H1 (cell line): ENCODE data around the gene ME1. TPM values are rescaled to one million over a fixed set of nuclear protein-coding genes. Genes with fewer than 3 reads are reported as not detected.

Experiments used
- CTCF ChIA-PET: fragments of 300-600 bp; sonication (Branson Sonifier 250); formaldehyde crosslinking; loops from one replicate; lab custom pipeline; 2021; ENCODE audit not compliant: partially characterized antibody; lab: Charles Lee
- POLR2A ChIA-PET: fragments of 300-600 bp; sonication (Branson Sonifier 250); formaldehyde crosslinking; loops from one replicate; lab custom pipeline; 2021; ENCODE audit warnings: inconsistent platforms; ENCODE audit not compliant: partially characterized antibody; lab: Charles Lee
- DNase-seq, 2 experiments: peaks; one replicate each; pipeline versions ENCODE4 v3.0.0 to v3.0.0-alpha.2; 2010 to 2022; ENCODE audit warnings: low spot score in 2 of 2, low read depth in 1 of 2, mixed read lengths in 1 of 2
- FAIRE-seq: peaks from 2 replicates; lab custom pipeline; 2011; peaks lifted over from hg19 to GRCh38; lab: Jason Lieb, UNC
- H2AFZ ChIP-seq: 2 replicates; pipeline ENCODE4 v1.8.1; 2012; ENCODE audit warnings: low read length, inconsistent platforms
- H2AK5ac ChIP-seq: 2 replicates; pipeline ENCODE4 v1.6.1; 2013; ENCODE audit warnings: low read depth, low read length
- H2BK120ac ChIP-seq: replicated peaks from 2 replicates; pipeline ENCODE3; 2013; ENCODE audit warnings: low read depth, low read length, inconsistent platforms
- H2BK12ac ChIP-seq: 2 replicates; pipeline ENCODE4 v1.6.1; 2013; ENCODE audit warnings: low read depth, low read length
- H2BK15ac ChIP-seq: 2 replicates; pipeline ENCODE4 v1.6.1; 2013; ENCODE audit warnings: low read length
- H2BK20ac ChIP-seq: 2 replicates; pipeline ENCODE4 v1.6.1; 2013; ENCODE audit warnings: low read length
- H2BK5ac ChIP-seq: 2 replicates; pipeline ENCODE4 v1.6.1; 2013; ENCODE audit warnings: low read depth, low read length
- H3K14ac ChIP-seq: 2 replicates; pipeline ENCODE4 v1.6.1; 2013; ENCODE audit warnings: inconsistent platforms; ENCODE audit not compliant: insufficient read length
- H3K18ac ChIP-seq: 2 replicates; pipeline ENCODE4 v1.6.1; 2013; ENCODE audit warnings: low read length; ENCODE audit errors: extremely low read depth
- H3K23ac ChIP-seq: 2 replicates; pipeline ENCODE4 v1.6.1; 2013; ENCODE audit warnings: inconsistent platforms; ENCODE audit not compliant: insufficient read length
- H3K23me2 ChIP-seq: 2 replicates; pipeline ENCODE4 v1.6.1; 2013; ENCODE audit warnings: low read depth, low read length
- H3K27ac ChIP-seq: 2 replicates; pipeline ENCODE4 v1.6.1; 2011; ENCODE audit warnings: low read depth, low read length, inconsistent platforms
- H3K27me3 ChIP-seq, 4 experiments: replicated peaks in 1 of 4; 1 replicate in 1 of 4; 2 replicates in 3 of 4; pipeline versions ENCODE4 v1.6.1 to v1.8.1; 2011 to 2013; ENCODE audit warnings: low read length in 3 of 4, mild to moderate bottlenecking in 3 of 4, inconsistent platforms in 2 of 4, mixed read lengths in 2 of 4, moderate library complexity in 1 of 4; ENCODE audit not compliant: control insufficient read depth in 3 of 4, insufficient read depth in 3 of 4; ENCODE audit errors: extremely low read depth in 1 of 4
- H3K36me3 ChIP-seq, 4 experiments: 2 replicates each; pipeline versions ENCODE4 v1.6.1 to v1.8.1; 2011 to 2013; ENCODE audit warnings: mild to moderate bottlenecking in 4 of 4, low read length in 3 of 4, moderate library complexity in 2 of 4, control low read depth in 1 of 4, inconsistent platforms in 1 of 4; ENCODE audit not compliant: insufficient read depth in 4 of 4, control insufficient read depth in 2 of 4
- H3K4ac ChIP-seq: replicated peaks from 2 replicates; pipeline ENCODE3; 2013; ENCODE audit warnings: low read length, low read depth, mixed read lengths, inconsistent platforms; ENCODE audit not compliant: insufficient read length
- H3K4me1 ChIP-seq, 4 experiments: replicated peaks in 1 of 4; 1 replicate in 1 of 4; 2 replicates in 3 of 4; pipeline versions ENCODE4 v1.6.1 to v1.8.1; 2011 to 2013; ENCODE audit warnings: low read length in 3 of 4, inconsistent platforms in 2 of 4, mixed read lengths in 1 of 4; ENCODE audit not compliant: insufficient read depth in 4 of 4, control insufficient read depth in 3 of 4
- H3K4me2 ChIP-seq, 2 experiments: 2 replicates each; pipeline versions ENCODE4 v1.6.1 to v1.8.1; 2011 to 2013; ENCODE audit warnings: low read depth in 2 of 2, low read length in 2 of 2, control low read depth in 1 of 2, inconsistent platforms in 1 of 2, mild to moderate bottlenecking in 1 of 2; ENCODE audit not compliant: insufficient read depth in 1 of 2
- H3K4me3 ChIP-seq, 4 experiments: fragments of 200-600, 300-600 bp in 1 of 4; sonication (generic), shearing (Covaris generic), sonication (Bioruptor Twin) in 1 of 4; 2 replicates each; pipeline versions ENCODE4 v1.5.1 to v1.8.1; 2011 to 2016; ENCODE audit warnings: low read length in 4 of 4, low read depth in 3 of 4, control low read depth in 2 of 4, inconsistent platforms in 2 of 4, mild to moderate bottlenecking in 2 of 4, mixed read lengths in 1 of 4, moderate library complexity in 1 of 4; ENCODE audit not compliant: insufficient read depth in 2 of 4; ENCODE audit errors: extremely low read depth in 1 of 4
- H3K56ac ChIP-seq: replicated peaks from 2 replicates; pipeline ENCODE3; 2013; ENCODE audit warnings: low read depth, mild to moderate bottlenecking, mixed read lengths, low read length, inconsistent platforms; ENCODE audit not compliant: insufficient read length
- H3K79me1 ChIP-seq: 2 replicates; pipeline ENCODE4 v1.6.1; 2013; ENCODE audit warnings: low read depth, low read length, control low read depth
- H3K79me2 ChIP-seq, 2 experiments: 2 replicates each; pipeline versions ENCODE4 v1.6.1 to v1.8.1; 2012 to 2013; ENCODE audit warnings: low read length in 2 of 2, mild to moderate bottlenecking in 2 of 2, inconsistent platforms in 1 of 2; ENCODE audit not compliant: insufficient read depth in 2 of 2, control insufficient read depth in 1 of 2
- H3K9ac ChIP-seq, 4 experiments: replicated peaks in 1 of 4; 1 replicate in 1 of 4; 2 replicates in 3 of 4; pipeline versions ENCODE4 v1.6.1 to v1.8.1; 2011 to 2013; ENCODE audit warnings: low read depth in 3 of 4, low read length in 3 of 4, control low read depth in 2 of 4, mild to moderate bottlenecking in 2 of 4, moderate library complexity in 2 of 4, inconsistent platforms in 1 of 4; ENCODE audit errors: extremely low read depth in 1 of 4
- H3K9me3 ChIP-seq, 2 experiments: 2 replicates each; pipeline versions ENCODE4 v1.6.1 to v1.8.1; 2012 to 2013; ENCODE audit warnings: mild to moderate bottlenecking in 2 of 2, moderate library complexity in 2 of 2, control low read depth in 1 of 2, inconsistent platforms in 1 of 2, low read depth in 1 of 2, low read length in 1 of 2, mixed read lengths in 1 of 2; ENCODE audit not compliant: insufficient read depth in 2 of 2
- H4K20me1 ChIP-seq, 2 experiments: replicated peaks in 1 of 2; 2 replicates each; pipeline versions ENCODE3 to v1.8.1; 2011 to 2013; ENCODE audit warnings: inconsistent platforms in 2 of 2, low read length in 2 of 2, mild to moderate bottlenecking in 1 of 2; ENCODE audit not compliant: insufficient read depth in 2 of 2, control insufficient read depth in 1 of 2
- H4K5ac ChIP-seq: 2 replicates; pipeline ENCODE4 v1.6.1; 2013; ENCODE audit warnings: low read length, low read depth, mixed read lengths, inconsistent platforms; ENCODE audit not compliant: insufficient read length
- H4K8ac ChIP-seq: 2 replicates; pipeline ENCODE4 v1.8.0; 2013; ENCODE audit warnings: mild to moderate bottlenecking, moderate library complexity, low read length, inconsistent platforms; ENCODE audit not compliant: insufficient read depth; ENCODE audit errors: extremely low read depth
- H4K91ac ChIP-seq: replicated peaks from 2 replicates; pipeline ENCODE3; 2013; ENCODE audit warnings: low read length, mixed read lengths, inconsistent platforms; ENCODE audit not compliant: insufficient read length
- EGR1 ChIP-seq: IDR thresholded peaks from 2 replicates; pipeline ENCODE4 v1.6.1; 2011; ENCODE audit warnings: low read depth, low read length, borderline replicate concordance
- KDM5A ChIP-seq: fragments of 200-600 bp; IDR thresholded peaks from 2 replicates; pipeline ENCODE4 v1.7.1; 2012; ENCODE audit warnings: mild to moderate bottlenecking, low read length, inconsistent platforms, mixed read lengths
- POLR2A ChIP-seq, 2 experiments: IDR thresholded peaks; 1 replicate in 1 of 2; 2 replicates in 1 of 2; pipeline ENCODE4 v1.6.1; 2011; ENCODE audit warnings: low read depth in 2 of 2, low read length in 2 of 2, mild to moderate bottlenecking in 2 of 2; ENCODE audit errors: control extremely low read depth in 1 of 2
- RFX5 ChIP-seq: IDR thresholded peaks from 2 replicates; pipeline ENCODE4 v1.6.1; 2011; ENCODE audit warnings: low read depth, low read length, improper control_type of control experiment, borderline replicate concordance
- RNF2 ChIP-seq: fragments of 200-900, 300-1000 bp; sonication (generic); IDR thresholded peaks from 2 replicates; pipeline ENCODE4 v1.7.1; 2016; ENCODE audit warnings: borderline replicate concordance, low read depth, mild to moderate bottlenecking, antibody characterized with exemption, low read length; ENCODE audit not compliant: poor library complexity, severe bottlenecking; ENCODE audit errors: missing control alignments
- TEAD4 ChIP-seq: IDR thresholded peaks from 2 replicates; pipeline ENCODE4 v1.6.1; 2012; ENCODE audit warnings: low read depth, low read length, inconsistent platforms, mixed read lengths
- YY1 ChIP-seq: IDR thresholded peaks from 2 replicates; pipeline ENCODE4 v1.6.1; 2011; ENCODE audit warnings: low read depth, mild to moderate bottlenecking, low read length
- WGBS, 2 experiments: shearing (Covaris generic) in 1 of 2; methylation state at CpG; one replicate each; pipeline versions ENCODE4 v1.1.6 to v1.1.7; 2013 to 2015; ENCODE audit warnings: low lambda C conversion rate in 2 of 2, mixed read lengths in 2 of 2, inconsistent platforms in 1 of 2, low coverage in 1 of 2, missing lambda C conversion rate in 1 of 2; ENCODE audit not compliant: insufficient replicate concordance in 2 of 2, insufficient coverage in 1 of 2, insufficient read length in 1 of 2; ENCODE audit errors: extremely low coverage in 1 of 2, missing lambda C conversion rate in 1 of 2; 5-methylcytosine and 5-hydroxymethylcytosine counted together
- polyA plus RNA-seq, 7 experiments: library from polyadenylated mRNA; depleted of rRNA in 3 of 7; stranded (reverse) in 5 of 7; unstranded in 2 of 7; fragments of >200 nt in 5 of 7; fragments of 200-250 nt in 2 of 7; gene quantifications; 1 replicate in 5 of 7; 2 replicates in 1 of 7; 4 replicates in 1 of 7; pipeline versions ENCODE4 v1.2.1 to v1.2.3, GENCODE V29; 2011 to 2013; ENCODE audit warnings: missing spikeins in 2 of 7, mixed read lengths in 2 of 7
- total RNA-seq: library from RNA; stranded (reverse); fragmentation: NEBNext Ultra II Directional; extraction: Animal tissue kit (Norgen Biotek cat#: 25700); gene quantifications from 2 replicates; pipeline ENCODE4 v1.2.1, GENCODE V29; 2021
- TF ChIP-seq, protein P1 (sequence below): IDR thresholded peaks from 2 replicates; pipeline ENCODE4 v1.6.1; 2011; ENCODE audit warnings: low read depth, mild to moderate bottlenecking, low read length; ENCODE audit not compliant: insufficient read depth

The ME1 gene
- total and polyA plus RNA-seq, 2 of the 8 experiments (the other 6 are each of a cell fraction or from before 2014, with no cell fraction given) = 1.3 to 3.9 TPM

DNA sequence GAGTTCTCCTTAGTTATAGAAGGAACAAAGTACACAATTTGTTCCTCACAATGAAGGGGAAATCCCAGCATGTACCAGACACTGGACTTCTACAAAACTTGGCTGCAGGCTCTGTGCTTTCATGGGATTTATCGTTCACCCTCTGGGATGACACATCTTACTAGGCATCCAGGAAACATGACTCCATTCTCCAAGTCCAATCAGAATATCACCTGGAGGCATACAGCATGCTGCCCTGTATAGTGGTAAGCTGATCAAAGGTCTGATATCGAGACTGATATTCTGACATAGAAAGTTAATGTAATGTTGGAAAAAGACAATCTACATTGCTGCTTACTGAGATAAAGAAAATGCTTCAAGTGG is 231.0 kb downstream of the ME1 start:
- ChIA-PET CTCF (interaction anchor here (1.5 to 8.9 kb wide), 2 partner anchors 16 to 18 kb away, joined by 3 to 42 read pairs; no protein-coding TSS in a partner anchor), POLR2A (no interaction called here)
- Histone ChIP-seq H3K23ac (no peak overlapping the region), H2BK5ac (no peak overlapping the region), H4K20me1 (no peaks in the 10 kb centered on the region), H2BK120ac (no peak overlapping the region), H3K23me2 (no peaks in the 10 kb centered on the region), H3K79me2 (no peaks in the 10 kb centered on the region), H3K18ac (no peak overlapping the region), H3K4me2 (no peak overlapping the region), H4K91ac (no peak overlapping the region), H3K4ac (no peak overlapping the region), H2BK20ac (no peak overlapping the region), H3K4me3 (no peak overlapping the region), H3K9me3 (no peaks in the 10 kb centered on the region), H3K4me1 (no peaks in the 10 kb centered on the region), H2AK5ac (no peak overlapping the region), H3K79me1 (no peaks in the 10 kb centered on the region), H4K5ac (no peak overlapping the region), H3K36me3 (peaks cover 0 to 7% (median 0%) of the 10 kb centered on the region in 4 experiments; a peak in 4 of 8 replicates), H2BK15ac (no peak overlapping the region), H3K56ac (no peak overlapping the region), H3K14ac (no peak overlapping the region), H2AFZ (no peak overlapping the region), H3K27me3 (no peaks in the 10 kb centered on the region), H4K8ac (no peak overlapping the region), H3K9ac (no peak overlapping the region), H2BK12ac (no peak overlapping the region), H3K27ac (no peak overlapping the region)
- 93% methylated on average over 2 of the region's 2 CpGs; no CpG with 5 or more reads in 1 of the 2 experiments for WGBS, 2 experiments
- no peak for FAIRE-seq
- DNase-seq = no peak
- TF ChIP-seq POLR2A (IDR thresholded peaks at IDR 0.05; ENCODE audit: control extremely low read depth in 1 of 2, low read depth in 2 of 2, low read length in 2 of 2) (no peak), RFX5 (no peak), YY1 (no peak), TEAD4 (no peak), RNF2 (no peak), EGR1 (no peak), KDM5A (no peak)
- TF ChIP-seq, protein P1, sequence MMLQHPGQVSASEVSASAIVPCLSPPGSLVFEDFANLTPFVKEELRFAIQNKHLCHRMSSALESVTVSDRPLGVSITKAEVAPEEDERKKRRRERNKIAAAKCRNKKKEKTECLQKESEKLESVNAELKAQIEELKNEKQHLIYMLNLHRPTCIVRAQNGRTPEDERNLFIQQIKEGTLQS = no peak
